Activated T-helper 1 cell treated with anti-CD3 and anti-CD28 coated beads, Interleukin-12 subunit alpha, Interleukin-12 subunit beta, Interleukin-2, Interleukin-4 antibody, amounts not matched to agents 30 ng/mL and 10 ng/mL and 1 ng/mL, durations not matched to agents 14 hours and 24 hours and 36 hours (primary cell): ENCODE results near the gene CAPN5. TPM values are rescaled to one million over a fixed set of nuclear protein-coding genes. Genes with fewer than 3 reads are reported as not detected.

Source experiments
- DNase-seq: peaks from one replicate; pipeline ENCODE4 v3.0.0; 2021; ENCODE audit warnings: low spot score
- H3K27ac Mint-ChIP-seq: one replicate; pipeline ENCODE4 v1.8.0; 2021; ENCODE audit warnings: mild to moderate bottlenecking, mixed read lengths
- H3K27me3 Mint-ChIP-seq: one replicate; pipeline ENCODE4 v1.8.0; 2022; ENCODE audit warnings: mild to moderate bottlenecking, moderate library complexity, mixed read lengths; ENCODE audit not compliant: insufficient read depth
- H3K36me3 Mint-ChIP-seq: one replicate; pipeline ENCODE4 v1.8.0; 2021; ENCODE audit warnings: low read depth, mixed read lengths
- H3K4me1 Mint-ChIP-seq: one replicate; pipeline ENCODE4 v1.8.0; 2021; ENCODE audit warnings: low read depth, mixed read lengths
- H3K4me3 Mint-ChIP-seq: one replicate; pipeline ENCODE4 v1.8.0; 2021; ENCODE audit warnings: mild to moderate bottlenecking, moderate library complexity, mixed read lengths
- H3K9me3 Mint-ChIP-seq: one replicate; pipeline ENCODE4 v1.8.0; 2021; ENCODE audit warnings: mixed read lengths
- intact Hi-C: fragments of 100-400 bp; cut with micrococcal nuclease; formaldehyde crosslinking; loops from one replicate; pipeline ENCODE4 v1.15.1; 2024
- total RNA-seq: library from RNA; stranded (reverse); gene quantifications from 2 replicates; pipeline ENCODE4 v1.2.3, GENCODE V29; 2022

The CAPN5 gene
- total RNA-seq, 1 donor from 2014 or later = 0.10 TPM

DNA sequence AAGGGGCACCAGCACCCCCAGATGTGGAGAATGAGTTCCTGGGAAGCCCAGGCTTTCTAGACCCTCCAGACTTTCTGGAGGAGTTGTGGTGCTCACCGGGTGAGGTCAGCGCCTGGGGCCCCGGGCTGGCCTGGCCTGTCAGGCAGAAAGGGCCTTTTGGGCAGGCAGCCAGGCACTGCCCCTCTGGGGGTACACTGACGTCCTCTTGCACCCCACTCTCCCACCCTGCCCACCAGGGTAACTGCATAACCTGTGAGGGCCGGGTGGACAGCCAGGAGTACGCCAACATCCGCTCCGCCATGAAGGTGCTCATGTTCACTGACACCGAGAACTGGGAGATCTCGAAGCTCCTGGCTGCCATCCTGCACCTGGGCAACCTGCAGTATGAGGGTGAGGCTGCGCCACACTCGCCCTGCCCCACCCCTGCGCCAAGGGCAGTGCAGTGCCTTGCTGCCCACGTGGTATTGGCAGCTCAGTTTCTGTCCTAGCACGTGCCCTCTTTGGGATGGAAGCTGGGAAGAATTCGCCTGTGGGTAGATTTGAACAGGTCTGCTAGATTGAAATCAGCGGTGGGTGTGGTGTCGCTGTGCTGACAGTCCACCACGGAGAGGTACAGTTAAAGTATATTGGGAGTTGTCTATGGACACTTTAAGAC lies 91.4 kb downstream of the CAPN5 start:
- Mint-ChIP-seq H3K27me3 (no peaks in the 10 kb centered on the region), H3K4me3 (no peak overlapping the region), H3K27ac (no peak overlapping the region), H3K4me1 (peaks cover under 1% of the 10 kb centered on the region), H3K36me3 (no peaks in the 10 kb centered on the region), H3K9me3 (no peaks in the 10 kb centered on the region)
- DNase-seq = no peak
- intact Hi-C loops = no loop called here

- intact Hi-C loops = no loop called here
- Mint-ChIP-seq H3K36me3 (no peaks in the 10 kb centered on the region), H3K4me3 (no peak overlapping the region), H3K27ac (no peak overlapping the region), H3K4me1 (no peaks in the 10 kb centered on the region), H3K27me3 (no peaks in the 10 kb centered on the region), H3K9me3 (no peaks in the 10 kb centered on the region)
- DNase-seq = no peak
Measured at GRCh38 chr11:77159219-77159936, 92.6 kb downstream of the CAPN5 start.

- H3K36me3 Mint-ChIP-seq = no peaks in the 10 kb centered on the region
- no peak overlapping the region for H3K4me3 Mint-ChIP-seq
- H3K27ac Mint-ChIP-seq = no peak overlapping the region
- H3K27me3 Mint-ChIP-seq = no peaks in the 10 kb centered on the region
- intact Hi-C loops = no loop called here
- no peaks in the 10 kb centered on the region for H3K9me3 Mint-ChIP-seq
- H3K4me1 Mint-ChIP-seq = no peaks in the 10 kb centered on the region
- DNase-seq = no peak
Measured at GRCh38 chr11:77159937-77160495, 93.2 kb downstream of the CAPN5 start.

- Mint-ChIP-seq H3K27ac (no peak overlapping the region), H3K36me3 (no peaks in the 10 kb centered on the region), H3K4me3 (no peak overlapping the region), H3K27me3 (peaks cover 3% of the 10 kb centered on the region), H3K4me1 (no peaks in the 10 kb centered on the region), H3K9me3 (no peaks in the 10 kb centered on the region)
- intact Hi-C loops = no loop called here
- DNase-seq = no peak
Measured at GRCh38 chr11:77163271-77163670, 96.5 kb downstream of the CAPN5 start.

- DNase-seq = no peak
- Mint-ChIP-seq H3K36me3 (no peaks in the 10 kb centered on the region), H3K9me3 (no peaks in the 10 kb centered on the region), H3K27ac (no peak overlapping the region), H3K4me3 (no peak overlapping the region), H3K27me3 (peaks cover 3% of the 10 kb centered on the region), H3K4me1 (no peaks in the 10 kb centered on the region)
- intact Hi-C loops = no loop called here
Measured at GRCh38 chr11:77165066-77165465, 98.3 kb downstream of the CAPN5 start.

DNA sequence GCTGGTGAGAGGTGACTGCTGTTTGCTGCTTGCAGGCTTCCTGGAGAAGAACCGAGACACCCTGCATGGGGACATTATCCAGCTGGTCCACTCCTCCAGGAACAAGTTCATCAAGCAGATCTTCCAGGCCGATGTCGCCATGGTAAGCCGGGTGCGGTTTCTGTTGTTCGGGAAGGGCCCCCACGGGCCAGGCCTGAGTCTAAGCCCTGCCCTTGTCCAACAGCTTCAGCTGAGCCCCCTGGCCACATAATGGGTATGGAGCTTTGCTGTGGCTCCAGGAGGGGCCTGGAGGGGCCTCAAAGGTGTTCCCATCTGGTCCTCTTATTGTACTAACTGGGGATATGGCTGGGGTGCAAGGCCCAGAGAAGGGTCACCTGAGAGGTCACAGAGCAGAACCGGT lies 99.2 kb downstream of the CAPN5 start:
- intact Hi-C loops = no loop called here
- no peak overlapping the region for H3K4me3 Mint-ChIP-seq

GRCh38 chr11:77167111-77167626 lies 100.4 kb downstream of the CAPN5 start:
- intact Hi-C loops = no loop called here
- Mint-ChIP-seq H3K27me3 (peaks cover 3% of the 10 kb centered on the region), H3K4me3 (no peak overlapping the region), H3K4me1 (no peaks in the 10 kb centered on the region), H3K9me3 (no peaks in the 10 kb centered on the region), H3K27ac (no peak overlapping the region), H3K36me3 (no peaks in the 10 kb centered on the region)
- no peak for DNase-seq

More for the DNA sequence above, 99.2 kb downstream of the CAPN5 start:
- Mint-ChIP-seq H3K9me3 (no peaks in the 10 kb centered on the region), H3K36me3 (no peaks in the 10 kb centered on the region), H3K4me1 (no peaks in the 10 kb centered on the region), H3K27me3 (peaks cover 3% of the 10 kb centered on the region), H3K27ac (no peak overlapping the region)
- no peak for DNase-seq

- Mint-ChIP-seq H3K4me3 (no peak overlapping the region), H3K4me1 (no peaks in the 10 kb centered on the region), H3K27ac (no peak overlapping the region), H3K9me3 (no peaks in the 10 kb centered on the region), H3K36me3 (no peaks in the 10 kb centered on the region), H3K27me3 (peaks cover 3% of the 10 kb centered on the region)
- no peak for DNase-seq
- intact Hi-C loops = no loop called here
Measured at GRCh38 chr11:77167791-77168190, 101.0 kb downstream of the CAPN5 start.

- Mint-ChIP-seq H3K27me3 (peaks cover 6% of the 10 kb centered on the region), H3K9me3 (no peaks in the 10 kb centered on the region), H3K27ac (no peak overlapping the region), H3K36me3 (no peaks in the 10 kb centered on the region), H3K4me1 (no peaks in the 10 kb centered on the region), H3K4me3 (no peak overlapping the region)
- no peak for DNase-seq
- intact Hi-C loops = no loop called here
Measured at GRCh38 chr11:77170107-77170506, 103.3 kb downstream of the CAPN5 start.

GRCh38 chr11:77171254-77171653 lies 104.5 kb downstream of the CAPN5 start:
- H3K36me3 Mint-ChIP-seq = no peaks in the 10 kb centered on the region
- no peak overlapping the region for H3K4me3 Mint-ChIP-seq
- no peak overlapping the region for H3K27ac Mint-ChIP-seq
- no peaks in the 10 kb centered on the region for H3K4me1 Mint-ChIP-seq
- no peaks in the 10 kb centered on the region for H3K9me3 Mint-ChIP-seq
- intact Hi-C loops = no loop called here
- DNase-seq = no peak
- peaks cover 3% of the 10 kb centered on the region for H3K27me3 Mint-ChIP-seq

DNA sequence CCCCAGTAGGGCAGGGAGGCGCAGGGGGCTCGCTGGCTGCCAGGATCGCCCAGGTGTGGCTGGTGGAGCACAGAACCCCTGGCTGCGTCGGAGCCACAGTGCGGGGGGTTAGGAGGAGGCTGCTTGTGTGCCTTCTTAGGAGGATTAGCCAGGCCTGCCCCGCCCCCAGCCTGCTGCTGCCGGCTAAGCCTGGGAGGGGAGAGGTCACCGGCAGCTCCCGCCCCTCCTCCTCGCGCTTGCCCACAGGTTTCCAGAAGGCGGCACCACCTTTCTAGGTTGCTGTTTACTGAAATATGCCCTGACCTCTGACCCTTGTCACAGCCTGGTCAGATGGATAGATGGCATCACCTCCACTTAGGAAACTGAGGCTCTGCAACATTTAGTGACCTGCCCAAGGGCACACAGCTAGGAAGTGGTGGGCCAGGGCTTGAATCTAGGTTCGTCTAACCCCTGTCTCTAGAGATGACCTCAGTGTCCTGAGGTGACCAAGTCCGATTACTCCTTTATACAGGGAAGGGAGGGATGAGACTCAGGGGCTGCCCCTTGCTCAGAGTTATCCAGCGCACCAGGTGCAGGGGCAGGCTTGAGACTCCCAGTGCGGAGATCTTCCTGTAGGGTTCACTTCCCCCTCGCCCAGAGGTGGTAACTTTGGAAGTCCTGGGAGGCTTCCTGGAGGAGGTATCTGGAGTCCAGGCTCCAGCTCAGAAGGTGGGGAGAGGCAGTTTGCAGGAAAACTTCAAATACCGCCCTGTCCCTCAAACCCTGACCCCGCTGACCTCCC lies 105.3 kb downstream of the CAPN5 start:
- H3K9me3 Mint-ChIP-seq = no peaks in the 10 kb centered on the region
- no peak for DNase-seq
- intact Hi-C loops = no loop called here
- no peaks in the 10 kb centered on the region for H3K36me3 Mint-ChIP-seq
- H3K4me1 Mint-ChIP-seq = no peaks in the 10 kb centered on the region
- no peak overlapping the region for H3K4me3 Mint-ChIP-seq
- H3K27me3 Mint-ChIP-seq = peaks cover 3% of the 10 kb centered on the region
- no peak overlapping the region for H3K27ac Mint-ChIP-seq

DNA sequence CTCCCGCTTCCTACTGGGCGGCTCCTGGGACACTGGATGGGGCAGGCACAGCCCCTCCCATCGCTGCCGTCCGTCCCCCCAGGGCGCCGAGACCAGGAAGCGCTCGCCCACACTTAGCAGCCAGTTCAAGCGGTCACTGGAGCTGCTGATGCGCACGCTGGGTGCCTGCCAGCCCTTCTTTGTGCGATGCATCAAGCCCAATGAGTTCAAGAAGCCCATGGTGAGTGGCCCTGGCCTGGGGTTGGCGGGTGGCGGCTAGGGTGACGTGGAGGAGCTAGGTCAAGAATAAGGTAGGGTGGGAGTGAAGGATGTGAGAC lies 105.9 kb downstream of the CAPN5 start:
- no peak overlapping the region for H3K27ac Mint-ChIP-seq
- no peak for DNase-seq
- peaks cover 3% of the 10 kb centered on the region for H3K27me3 Mint-ChIP-seq
- no peaks in the 10 kb centered on the region for H3K9me3 Mint-ChIP-seq
- no peaks in the 10 kb centered on the region for H3K36me3 Mint-ChIP-seq
- intact Hi-C loops = no loop called here
- H3K4me3 Mint-ChIP-seq = no peak overlapping the region
- no peaks in the 10 kb centered on the region for H3K4me1 Mint-ChIP-seq

GRCh38 chr11:77173494-77173893 lies 106.7 kb downstream of the CAPN5 start:
- H3K9me3 Mint-ChIP-seq = peaks cover 4% of the 10 kb centered on the region
- intact Hi-C loops = no loop called here

More at GRCh38 chr11:77173494-77173893, 106.7 kb downstream of the CAPN5 start:
- Mint-ChIP-seq H3K27me3 (peaks cover 3% of the 10 kb centered on the region), H3K36me3 (no peaks in the 10 kb centered on the region), H3K4me1 (no peaks in the 10 kb centered on the region), H3K27ac (no peak overlapping the region), H3K4me3 (no peak overlapping the region)
- DNase-seq = no peak
